HTERT RPE-1 (cell line): Measurements from ENCODE around the gene NEK6.

Experiments used
- in situ Hi-C: fragments of 300-500 bp; cut with MboI; formaldehyde crosslinking; loops from 4 replicates; pipeline ENCODE4 v1.14.3; 2020; ENCODE audit warnings: low sequenced_read_pairs

NEK6 gene

GRCh38 chr9:124351672-124352468 lies 94.1 kb downstream of the NEK6 start:
- in situ Hi-C loops = no loop called here

GRCh38 chr9:124352616-124353015 lies 94.9 kb downstream of the NEK6 start:
- in situ Hi-C loops = no loop called here

GRCh38 chr9:124353166-124353768 lies 95.5 kb downstream of the NEK6 start:
- in situ Hi-C loops = no loop called here

GRCh38 chr9:124353811-124354274 lies 96.1 kb downstream of the NEK6 start:
- in situ Hi-C loops = no loop called here

GRCh38 chr9:124354346-124355038 lies 96.7 kb downstream of the NEK6 start:
- in situ Hi-C loops = no loop called here

- in situ Hi-C loops = no loop called here
These were observed 97.5 kb downstream of the NEK6 start for GRCh38 chr9:124355039-124355940.

- in situ Hi-C loops = no loop called here
These were observed 98.4 kb downstream of the NEK6 start for GRCh38 chr9:124355941-124356744.

GRCh38 chr9:124356745-124357390 lies 99.1 kb downstream of the NEK6 start:
- in situ Hi-C loops = no loop called here

GRCh38 chr9:124357721-124358361 lies 100.1 kb downstream of the NEK6 start:
- in situ Hi-C loops = no loop called here

- in situ Hi-C loops = no loop called here
These were observed 100.9 kb downstream of the NEK6 start for GRCh38 chr9:124358631-124359030.

GRCh38 chr9:124359426-124359825 lies 101.7 kb downstream of the NEK6 start:
- in situ Hi-C loops = no loop called here

GRCh38 chr9:124359855-124360678 lies 102.3 kb downstream of the NEK6 start:
- in situ Hi-C loops = no loop called here

- in situ Hi-C loops = no loop called here
These were observed 103.4 kb downstream of the NEK6 start for GRCh38 chr9:124361128-124361527.

- in situ Hi-C loops = no loop called here
These were observed 105.8 kb downstream of the NEK6 start for GRCh38 chr9:124363326-124364096.

- in situ Hi-C loops = no loop called here
These were observed 106.4 kb downstream of the NEK6 start for GRCh38 chr9:124364141-124364540.

GRCh38 chr9:124365036-124365435 lies 107.3 kb downstream of the NEK6 start:
- in situ Hi-C loops = no loop called here

GRCh38 chr9:124366476-124367220 lies 108.9 kb downstream of the NEK6 start:
- in situ Hi-C loops = no loop called here
